Liver (tissue), 9 donors: ENCODE measurements around the gene JAGN1. TPM values are rescaled to one million over a fixed set of nuclear protein-coding genes. Genes with fewer than 3 reads are reported as not detected.
A peak's percentile ranks its signal among the peaks of the same experiment; 100 is the strongest.

Experiments
- DNase-seq: peaks from one replicate; pipeline ENCODE4 v3.0.0-alpha.2; 2017; ENCODE audit warnings: low spot score
- H3K27ac ChIP-seq, 2 donors: one replicate each; pipeline ENCODE4 v1.7.0; 2013; ENCODE audit warnings: inconsistent platforms in 2 of 2, low read length in 2 of 2, control low read depth in 1 of 2, low read depth in 1 of 2, mild to moderate bottlenecking in 1 of 2
- H3K27me3 ChIP-seq, 4 donors: one replicate each; pipeline versions ENCODE4 v1.6.1 to v1.7.0; 2013; ENCODE audit warnings: low read length in 3 of 4, inconsistent platforms in 1 of 4, mild to moderate bottlenecking in 1 of 4, moderate library complexity in 1 of 4; ENCODE audit not compliant: control insufficient read depth in 4 of 4, insufficient read depth in 4 of 4
- H3K36me3 ChIP-seq, 4 donors: one replicate each; pipeline versions ENCODE4 v1.6.1 to v1.7.0; 2013; ENCODE audit warnings: low read length in 3 of 4, mild to moderate bottlenecking in 3 of 4, low read depth in 1 of 4, moderate library complexity in 1 of 4; ENCODE audit not compliant: control insufficient read depth in 4 of 4, insufficient read depth in 3 of 4
- H3K4me1 ChIP-seq, 4 donors: one replicate each; pipeline versions ENCODE4 v1.6.1 to v1.7.0; 2013; ENCODE audit warnings: low read length in 3 of 4, mild to moderate bottlenecking in 3 of 4, moderate library complexity in 1 of 4; ENCODE audit not compliant: control insufficient read depth in 4 of 4, insufficient read depth in 4 of 4
- H3K4me3 ChIP-seq, 3 donors: one replicate each; pipeline versions ENCODE4 v1.6.1 to v1.7.0; 2013; ENCODE audit warnings: low read length in 3 of 3, control low read depth in 1 of 3, low read depth in 1 of 3, mild to moderate bottlenecking in 1 of 3
- H3K9ac ChIP-seq, 2 donors: one replicate each; pipeline ENCODE4 v1.7.0; 2013; ENCODE audit warnings: low read length in 2 of 2, mild to moderate bottlenecking in 2 of 2, moderate library complexity in 2 of 2, control low read depth in 1 of 2, low read depth in 1 of 2
- H3K9me3 ChIP-seq, 4 donors: one replicate each; pipeline versions ENCODE4 v1.6.1 to v1.7.0; 2013; ENCODE audit warnings: low read length in 3 of 4; ENCODE audit not compliant: control insufficient read depth in 4 of 4
- FOXA1 ChIP-seq: IDR thresholded peaks from 2 replicates; pipeline ENCODE4 v1.6.1; 2016; ENCODE audit warnings: antibody characterized with exemption
- GABPA ChIP-seq, 2 donors: IDR thresholded peaks in 1 of 2; conservative IDR thresholded peaks in 1 of 2; 2 replicates each; pipeline ENCODE4 v1.6.1; 2016; ENCODE audit warnings: antibody characterized with exemption in 2 of 2, mild to moderate bottlenecking in 1 of 2, moderate library complexity in 1 of 2
- HNF4A ChIP-seq, 2 donors: conservative IDR thresholded peaks; 2 replicates each; pipeline ENCODE4 v1.6.1; 2016; ENCODE audit warnings: antibody characterized with exemption in 2 of 2, mild to moderate bottlenecking in 2 of 2
- HNF4G ChIP-seq: IDR thresholded peaks from 2 replicates; pipeline ENCODE4 v1.6.1; 2016; ENCODE audit warnings: antibody characterized with exemption
- NR2F2 ChIP-seq: IDR thresholded peaks from 2 replicates; pipeline ENCODE4 v1.6.1; 2016; ENCODE audit warnings: antibody characterized with exemption
- RAD21 ChIP-seq, 2 donors: IDR thresholded peaks; 2 replicates each; pipeline ENCODE4 v1.6.1; 2016; ENCODE audit warnings: antibody characterized with exemption in 2 of 2, mild to moderate bottlenecking in 2 of 2
- RXRA ChIP-seq, 2 donors: IDR thresholded peaks; 2 replicates each; pipeline ENCODE4 v1.6.1; 2017 to 2018; ENCODE audit warnings: antibody characterized with exemption in 2 of 2, mild to moderate bottlenecking in 1 of 2
- SP1 ChIP-seq: IDR thresholded peaks from 2 replicates; pipeline ENCODE4 v1.6.1; 2018; ENCODE audit warnings: antibody characterized with exemption, mild to moderate bottlenecking
- TAF1 ChIP-seq: conservative IDR thresholded peaks from 2 replicates; pipeline ENCODE4 v1.6.1; 2016; ENCODE audit warnings: antibody characterized with exemption, mild to moderate bottlenecking
- YY1 ChIP-seq: IDR thresholded peaks from 2 replicates; pipeline ENCODE4 v1.6.1; 2016; ENCODE audit warnings: antibody characterized with exemption, mild to moderate bottlenecking
- WGBS: extraction: QIAGEN DNeasy Blood & Tissue Kit; methylation state at CpG from one replicate; pipeline ENCODE4 v1.1.7; 2013; 5-methylcytosine and 5-hydroxymethylcytosine counted together
- polyA plus RNA-seq, 2 donors: library from polyadenylated mRNA; stranded (reverse) in 1 of 2; unstranded in 1 of 2; fragments of 200-250 nt in 1 of 2; fragments of >200 nt in 1 of 2; fragmentation: Nextera tagmentation in 1 of 2; extraction: Ambion mirVana in 1 of 2; gene quantifications; one replicate each; pipeline versions ENCODE4 v1.2.1 to v1.2.3, GENCODE V29; 2013 to 2015
- total RNA-seq, 2 donors: library from RNA; depleted of rRNA; stranded (reverse); fragments of >200 nt; gene quantifications; one replicate each; pipeline ENCODE4 v1.2.3, GENCODE V29; 2014
- TF ChIP-seq, protein P1 (sequence below): fragments of 150-350 bp; IDR thresholded peaks from 2 replicates; pipeline ENCODE4 v1.5.1; 2017; ENCODE audit warnings: improper control_type of control experiment, low read depth, low read length; ENCODE audit not compliant: missing input control
- TF ChIP-seq, protein P2 (sequence below): IDR thresholded peaks from 2 replicates; pipeline ENCODE4 v1.6.1; 2016; ENCODE audit warnings: antibody characterized with exemption
- TF ChIP-seq, protein P3 (sequence below): IDR thresholded peaks from 2 replicates; pipeline ENCODE4 v1.6.1; 2016; ENCODE audit warnings: antibody characterized with exemption, mild to moderate bottlenecking
- TF ChIP-seq, protein P4 (sequence below): IDR thresholded peaks from 2 replicates; pipeline ENCODE4 v1.6.1; 2016; ENCODE audit warnings: antibody characterized with exemption
- TF ChIP-seq, protein P5 (sequence below): IDR thresholded peaks from 2 replicates; pipeline ENCODE4 v1.6.1; 2016; ENCODE audit warnings: antibody characterized with exemption
- donor health status: healthy.
- donor health status: healthy.
- donor health status: healthy.
- donor health status: healthy.
- donor health status: healthy.

The JAGN1 gene
- total and polyA plus RNA-seq, 4 donors, result 18.0 to 46.8 (median 30.6) TPM

DNA sequence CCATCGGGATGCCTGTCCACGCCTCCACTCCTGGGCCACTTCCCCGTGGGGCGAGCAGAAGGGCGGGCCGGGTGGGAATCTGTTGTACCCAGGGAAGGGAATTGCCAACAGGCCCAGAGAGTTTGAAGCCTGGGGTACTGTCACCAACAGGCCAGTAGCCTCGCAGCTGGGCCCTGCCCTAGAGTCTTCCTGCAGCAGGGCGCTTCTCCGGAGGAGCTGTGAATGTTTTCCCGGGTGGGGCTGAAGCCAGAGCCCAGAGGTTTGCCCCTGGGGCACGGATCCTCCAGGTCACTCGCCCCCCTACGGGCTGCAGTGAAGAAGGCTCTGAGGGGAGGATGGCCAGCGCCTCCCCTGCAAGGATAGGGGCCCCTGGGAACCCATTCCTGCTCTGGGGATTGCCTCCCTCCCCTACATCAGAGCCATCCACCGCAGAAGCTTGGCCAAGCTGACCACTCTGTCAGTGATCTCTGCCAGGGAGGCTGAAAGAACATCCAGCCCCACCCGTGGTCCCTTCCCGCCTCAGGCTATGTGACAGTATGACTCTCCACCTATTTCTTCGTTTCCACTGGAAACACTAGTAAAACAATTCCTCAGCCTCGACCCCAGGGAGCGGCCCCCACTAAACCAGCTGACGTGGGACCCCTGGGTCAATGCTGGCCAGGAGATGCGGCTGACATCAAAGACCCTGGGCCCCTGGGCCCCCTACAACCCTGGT, 27.2 kb upstream of the JAGN1 start:
- Histone ChIP-seq H3K27me3 (no peaks in the 10 kb centered on the region), H3K27ac (no peak overlapping the region), H3K9me3 (no peaks in the 10 kb centered on the region), H3K4me1 (peaks cover 0 to 8% (median 3%) of the 10 kb centered on the region in 4 donors), H3K36me3 (no peaks in the 10 kb centered on the region), H3K9ac (no peak overlapping the region), H3K4me3 (peak overlapping the region in 2 of 3 donors; percentile 43 to 52)
- WGBS, result 79% methylated on average over 22 of the region's 22 CpGs
- DNase-seq, result no peak
- TF ChIP-seq, protein P1, sequence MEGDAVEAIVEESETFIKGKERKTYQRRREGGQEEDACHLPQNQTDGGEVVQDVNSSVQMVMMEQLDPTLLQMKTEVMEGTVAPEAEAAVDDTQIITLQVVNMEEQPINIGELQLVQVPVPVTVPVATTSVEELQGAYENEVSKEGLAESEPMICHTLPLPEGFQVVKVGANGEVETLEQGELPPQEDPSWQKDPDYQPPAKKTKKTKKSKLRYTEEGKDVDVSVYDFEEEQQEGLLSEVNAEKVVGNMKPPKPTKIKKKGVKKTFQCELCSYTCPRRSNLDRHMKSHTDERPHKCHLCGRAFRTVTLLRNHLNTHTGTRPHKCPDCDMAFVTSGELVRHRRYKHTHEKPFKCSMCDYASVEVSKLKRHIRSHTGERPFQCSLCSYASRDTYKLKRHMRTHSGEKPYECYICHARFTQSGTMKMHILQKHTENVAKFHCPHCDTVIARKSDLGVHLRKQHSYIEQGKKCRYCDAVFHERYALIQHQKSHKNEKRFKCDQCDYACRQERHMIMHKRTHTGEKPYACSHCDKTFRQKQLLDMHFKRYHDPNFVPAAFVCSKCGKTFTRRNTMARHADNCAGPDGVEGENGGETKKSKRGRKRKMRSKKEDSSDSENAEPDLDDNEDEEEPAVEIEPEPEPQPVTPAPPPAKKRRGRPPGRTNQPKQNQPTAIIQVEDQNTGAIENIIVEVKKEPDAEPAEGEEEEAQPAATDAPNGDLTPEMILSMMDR, result no peak
- TF ChIP-seq TAF1, result no peak
- TF ChIP-seq YY1, result no peak
- no peak for TF ChIP-seq RXRA (IDR thresholded peaks at IDR 0.05)
- no peak for TF ChIP-seq RAD21 (IDR thresholded peaks at IDR 0.05)
- TF ChIP-seq, protein P2, sequence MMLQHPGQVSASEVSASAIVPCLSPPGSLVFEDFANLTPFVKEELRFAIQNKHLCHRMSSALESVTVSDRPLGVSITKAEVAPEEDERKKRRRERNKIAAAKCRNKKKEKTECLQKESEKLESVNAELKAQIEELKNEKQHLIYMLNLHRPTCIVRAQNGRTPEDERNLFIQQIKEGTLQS, result no peak
- TF ChIP-seq NR2F2, result no peak
- no peak for TF ChIP-seq FOXA1
- TF ChIP-seq, protein P3, sequence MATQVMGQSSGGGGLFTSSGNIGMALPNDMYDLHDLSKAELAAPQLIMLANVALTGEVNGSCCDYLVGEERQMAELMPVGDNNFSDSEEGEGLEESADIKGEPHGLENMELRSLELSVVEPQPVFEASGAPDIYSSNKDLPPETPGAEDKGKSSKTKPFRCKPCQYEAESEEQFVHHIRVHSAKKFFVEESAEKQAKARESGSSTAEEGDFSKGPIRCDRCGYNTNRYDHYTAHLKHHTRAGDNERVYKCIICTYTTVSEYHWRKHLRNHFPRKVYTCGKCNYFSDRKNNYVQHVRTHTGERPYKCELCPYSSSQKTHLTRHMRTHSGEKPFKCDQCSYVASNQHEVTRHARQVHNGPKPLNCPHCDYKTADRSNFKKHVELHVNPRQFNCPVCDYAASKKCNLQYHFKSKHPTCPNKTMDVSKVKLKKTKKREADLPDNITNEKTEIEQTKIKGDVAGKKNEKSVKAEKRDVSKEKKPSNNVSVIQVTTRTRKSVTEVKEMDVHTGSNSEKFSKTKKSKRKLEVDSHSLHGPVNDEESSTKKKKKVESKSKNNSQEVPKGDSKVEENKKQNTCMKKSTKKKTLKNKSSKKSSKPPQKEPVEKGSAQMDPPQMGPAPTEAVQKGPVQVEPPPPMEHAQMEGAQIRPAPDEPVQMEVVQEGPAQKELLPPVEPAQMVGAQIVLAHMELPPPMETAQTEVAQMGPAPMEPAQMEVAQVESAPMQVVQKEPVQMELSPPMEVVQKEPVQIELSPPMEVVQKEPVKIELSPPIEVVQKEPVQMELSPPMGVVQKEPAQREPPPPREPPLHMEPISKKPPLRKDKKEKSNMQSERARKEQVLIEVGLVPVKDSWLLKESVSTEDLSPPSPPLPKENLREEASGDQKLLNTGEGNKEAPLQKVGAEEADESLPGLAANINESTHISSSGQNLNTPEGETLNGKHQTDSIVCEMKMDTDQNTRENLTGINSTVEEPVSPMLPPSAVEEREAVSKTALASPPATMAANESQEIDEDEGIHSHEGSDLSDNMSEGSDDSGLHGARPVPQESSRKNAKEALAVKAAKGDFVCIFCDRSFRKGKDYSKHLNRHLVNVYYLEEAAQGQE, result no peak
- TF ChIP-seq HNF4G, result no peak
- no peak for TF ChIP-seq HNF4A (conservative IDR thresholded peaks at IDR 0.05)
- no peak for TF ChIP-seq SP1
- TF ChIP-seq, protein P4, sequence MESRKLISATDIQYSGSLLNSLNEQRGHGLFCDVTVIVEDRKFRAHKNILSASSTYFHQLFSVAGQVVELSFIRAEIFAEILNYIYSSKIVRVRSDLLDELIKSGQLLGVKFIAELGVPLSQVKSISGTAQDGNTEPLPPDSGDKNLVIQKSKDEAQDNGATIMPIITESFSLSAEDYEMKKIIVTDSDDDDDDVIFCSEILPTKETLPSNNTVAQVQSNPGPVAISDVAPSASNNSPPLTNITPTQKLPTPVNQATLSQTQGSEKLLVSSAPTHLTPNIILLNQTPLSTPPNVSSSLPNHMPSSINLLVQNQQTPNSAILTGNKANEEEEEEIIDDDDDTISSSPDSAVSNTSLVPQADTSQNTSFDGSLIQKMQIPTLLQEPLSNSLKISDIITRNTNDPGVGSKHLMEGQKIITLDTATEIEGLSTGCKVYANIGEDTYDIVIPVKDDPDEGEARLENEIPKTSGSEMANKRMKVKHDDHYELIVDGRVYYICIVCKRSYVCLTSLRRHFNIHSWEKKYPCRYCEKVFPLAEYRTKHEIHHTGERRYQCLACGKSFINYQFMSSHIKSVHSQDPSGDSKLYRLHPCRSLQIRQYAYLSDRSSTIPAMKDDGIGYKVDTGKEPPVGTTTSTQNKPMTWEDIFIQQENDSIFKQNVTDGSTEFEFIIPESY, result no peak
- TF ChIP-seq, protein P5, sequence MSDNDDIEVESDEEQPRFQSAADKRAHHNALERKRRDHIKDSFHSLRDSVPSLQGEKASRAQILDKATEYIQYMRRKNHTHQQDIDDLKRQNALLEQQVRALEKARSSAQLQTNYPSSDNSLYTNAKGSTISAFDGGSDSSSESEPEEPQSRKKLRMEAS, result no peak
- no peak for TF ChIP-seq GABPA (IDR thresholded peaks at IDR 0.05 in 1 of 2, conservative IDR thresholded peaks at IDR 0.05 in 1 of 2)
